DMS79 treated with DMSO at 0.1 percent for 48 hours (cell line): Measurements from ENCODE around the gene PPIL1.
"Not testable (repeated sequence)": the region's sequence is repeated elsewhere in the genome, so short reads cannot be mapped to it uniquely, and the experiment has no call there.

Experiments used
- DNase-seq: peaks from one replicate; lab custom pipeline; 2025; lab: John Stamatoyannopoulos, UW

The PPIL1 gene

DNA sequence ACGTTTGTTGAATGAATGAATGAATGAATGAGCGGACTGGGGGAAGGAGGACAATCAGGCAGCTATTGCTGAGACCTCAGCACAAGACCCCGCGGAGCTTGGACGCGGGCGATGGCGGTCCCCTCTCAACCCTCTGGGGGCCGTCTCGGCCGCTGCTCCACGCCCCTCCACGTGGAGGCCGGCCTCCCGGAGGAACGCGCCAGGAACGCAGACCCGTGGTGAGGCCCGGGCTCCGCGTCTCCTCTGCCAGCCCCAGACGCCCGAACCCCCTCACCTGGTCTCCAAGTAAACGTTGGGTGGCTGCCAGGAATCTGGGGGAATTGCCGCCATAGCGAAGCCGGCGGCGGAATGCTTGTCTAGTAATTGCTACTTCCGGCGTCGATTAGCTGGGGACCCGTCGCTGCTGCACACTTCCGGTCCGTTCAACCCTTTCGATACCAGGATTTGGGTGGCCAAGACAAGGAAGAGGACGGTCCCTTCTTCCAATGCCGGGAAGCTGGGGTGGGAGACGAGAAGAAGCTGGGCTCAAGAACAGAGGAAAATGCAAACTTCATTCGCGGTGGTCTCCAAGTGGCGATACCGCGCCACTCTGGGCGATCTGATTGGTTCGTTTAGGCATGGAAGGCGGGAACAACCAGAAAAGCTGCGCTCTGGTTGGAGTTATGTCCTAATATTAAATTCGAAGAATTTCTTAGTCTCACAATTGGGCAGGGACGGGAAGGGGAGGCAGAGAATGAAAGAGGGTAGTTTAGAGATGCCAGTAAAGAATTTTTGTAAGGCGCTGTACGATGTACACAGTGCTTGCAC, at the start of gene PPIL1:
Gene PPIL1 (minus strand): TSS at position 361 of the 807 bp plus-strand sequence. CDS start 31 bp downstream, at position 330.
- peak; percentile 98 for DNase-seq

DNA sequence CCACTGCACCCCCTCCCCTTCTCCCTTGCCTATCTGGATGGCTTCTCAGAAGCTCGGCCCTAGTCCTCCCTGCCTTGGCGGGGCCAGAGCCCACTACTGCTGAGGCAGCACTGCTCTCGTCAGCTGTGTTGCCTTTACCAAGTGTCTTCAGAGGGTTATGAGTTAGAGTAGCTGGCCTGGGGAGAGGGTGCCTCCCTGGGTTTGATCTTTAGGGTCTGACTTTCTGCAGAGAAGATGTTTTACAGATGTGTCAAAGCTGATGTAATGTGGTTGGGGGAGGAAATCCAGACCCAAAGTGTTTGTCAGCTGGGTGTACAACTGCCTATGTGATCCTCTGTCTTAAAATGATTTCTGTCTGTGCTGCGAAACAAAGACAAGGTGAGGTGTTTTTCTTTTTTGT, 49.5 kb upstream of the PPIL1 start:
- DNase-seq, result no peak

GRCh38 chr6:36920546-36920945, 45.9 kb upstream of the PPIL1 start:
- no peak for DNase-seq

DNA sequence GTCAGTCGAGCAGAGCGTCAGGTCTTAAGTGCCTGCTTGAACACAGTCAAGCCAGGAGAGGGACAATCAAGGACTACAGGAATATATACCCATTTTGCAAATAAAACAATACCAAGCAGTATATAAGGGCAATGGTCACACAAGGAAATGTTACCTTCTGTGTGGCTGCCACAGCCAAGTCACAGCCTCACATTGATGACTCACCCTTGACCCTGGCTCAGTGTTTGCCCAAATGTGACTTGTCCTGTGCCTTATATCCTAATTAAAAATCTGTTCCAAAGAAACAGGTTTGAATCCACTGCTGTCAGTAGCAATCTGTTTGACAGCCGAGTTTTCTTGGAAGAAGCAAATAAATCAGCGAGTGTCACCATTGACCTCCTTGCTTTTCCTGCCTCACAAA, 45.4 kb upstream of the PPIL1 start:
- DNase-seq, result no peak

- no peak for DNase-seq
Observed at GRCh38 chr6:36917541-36918193, 43.1 kb upstream of the PPIL1 start.

DNA sequence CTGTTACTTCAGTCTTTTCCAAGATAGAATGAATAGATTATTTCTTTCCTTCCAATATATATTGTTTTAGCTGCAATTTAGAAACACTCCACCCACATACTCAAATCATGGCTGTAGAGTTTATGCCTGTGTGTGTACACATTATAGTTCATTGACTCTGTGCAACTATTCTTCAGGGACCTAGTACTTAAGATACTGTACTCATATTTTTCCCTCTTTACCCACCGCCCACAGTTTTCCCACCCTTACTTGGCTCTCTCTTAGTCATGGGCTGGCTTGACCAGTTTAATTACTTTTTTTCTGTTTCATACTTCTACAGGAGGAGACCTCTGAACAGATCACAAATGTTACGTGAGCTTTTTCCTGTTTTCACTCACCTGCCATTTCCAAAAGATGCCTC, 41.5 kb upstream of the PPIL1 start:
- DNase-seq, result no peak

- no peak for DNase-seq
Observed at GRCh38 chr6:36915599-36915998, 41.0 kb upstream of the PPIL1 start.

- no peak for DNase-seq
Observed at GRCh38 chr6:36914227-36914794, 39.7 kb upstream of the PPIL1 start.

DNA sequence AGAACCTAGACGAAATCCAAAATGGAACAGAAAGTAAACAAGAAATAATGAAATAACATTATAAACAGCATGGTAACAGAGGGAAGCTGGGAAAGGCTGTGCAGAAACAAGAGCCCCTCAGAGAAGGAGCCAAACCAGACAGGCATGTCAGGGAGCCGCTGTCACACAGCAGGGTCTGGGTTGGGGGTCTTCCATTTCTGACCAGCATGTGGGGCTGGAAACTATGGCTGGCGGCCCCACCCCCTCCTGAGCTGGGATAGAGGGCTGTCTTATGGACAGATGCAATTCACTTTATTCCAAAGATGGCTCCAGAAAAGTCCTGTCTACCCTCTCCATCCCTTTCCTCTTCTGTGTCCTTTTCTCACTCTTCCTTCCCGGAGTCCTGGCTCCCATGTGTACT, 38.5 kb upstream of the PPIL1 start:
- DNase-seq, result no peak

GRCh38 chr6:36912586-36912985, 38.0 kb upstream of the PPIL1 start:
- peak; percentile 91 for DNase-seq

- DNase-seq, result peak; percentile 38
Observed at GRCh38 chr6:36912030-36912454, 37.4 kb upstream of the PPIL1 start.

GRCh38 chr6:36908747-36909146, 34.1 kb upstream of the PPIL1 start:
- DNase-seq, result no peak

DNA sequence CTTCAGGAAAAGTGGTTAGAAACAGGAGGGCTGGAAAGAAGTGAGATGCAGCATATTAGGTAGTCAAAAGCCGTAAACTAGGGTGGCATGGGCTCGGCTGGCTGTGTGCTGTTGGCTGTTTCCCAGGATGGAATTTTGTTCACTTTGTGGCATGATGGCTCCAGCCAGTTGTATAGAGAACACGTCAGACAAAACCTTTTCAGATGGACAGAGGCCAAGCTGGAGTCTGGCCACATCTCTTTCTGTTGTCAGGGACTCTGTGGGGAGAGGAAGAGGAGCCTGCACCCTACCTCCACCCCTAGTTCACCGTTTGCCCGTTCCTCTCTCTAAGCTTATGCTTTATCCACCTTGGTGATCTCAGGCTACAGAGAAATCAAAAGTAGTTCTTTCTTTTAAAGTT, 33.2 kb upstream of the PPIL1 start:
- DNase-seq, result peak; percentile 62

DNA sequence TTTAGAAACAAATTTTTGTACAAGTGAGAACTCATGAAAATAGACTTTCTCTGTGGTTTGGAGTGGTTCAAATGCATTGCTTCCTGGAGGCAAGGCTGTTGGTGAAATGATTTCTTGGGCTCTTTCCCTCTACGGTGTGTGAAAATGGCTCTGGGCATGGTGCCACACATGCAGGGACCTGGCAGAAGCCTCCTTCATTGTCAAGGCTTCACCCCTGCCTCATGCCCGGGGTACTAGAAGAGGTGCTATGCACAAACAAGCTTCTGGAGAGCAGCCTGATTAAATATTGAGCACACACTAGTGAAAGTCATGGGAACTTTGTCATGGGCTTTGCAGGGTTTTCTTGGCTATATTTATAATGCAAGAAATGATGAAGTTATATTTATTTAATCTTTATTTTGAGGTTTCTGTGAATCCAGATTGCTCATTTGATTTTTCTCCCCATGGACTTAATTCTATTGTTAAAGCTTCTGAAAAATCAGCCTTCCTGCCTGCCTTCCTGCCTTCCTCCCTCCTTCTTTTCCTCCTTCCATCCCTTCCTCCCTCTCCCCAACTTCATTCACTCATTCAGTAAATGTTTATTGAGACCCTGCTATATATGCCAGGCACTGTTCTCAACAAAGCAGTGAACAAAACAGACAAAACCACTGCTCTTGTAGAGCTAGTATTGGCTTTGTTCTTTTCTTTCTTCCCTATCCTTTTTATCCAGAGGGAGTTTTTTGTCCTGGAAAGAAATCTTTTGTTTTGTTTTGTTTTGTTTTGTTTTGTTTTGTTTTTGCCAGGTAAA, 32.1 kb upstream of the PPIL1 start:
- DNase-seq, result peak; percentile 94

- DNase-seq, result no peak
Observed at GRCh38 chr6:36904851-36905393, 30.3 kb upstream of the PPIL1 start.

DNA sequence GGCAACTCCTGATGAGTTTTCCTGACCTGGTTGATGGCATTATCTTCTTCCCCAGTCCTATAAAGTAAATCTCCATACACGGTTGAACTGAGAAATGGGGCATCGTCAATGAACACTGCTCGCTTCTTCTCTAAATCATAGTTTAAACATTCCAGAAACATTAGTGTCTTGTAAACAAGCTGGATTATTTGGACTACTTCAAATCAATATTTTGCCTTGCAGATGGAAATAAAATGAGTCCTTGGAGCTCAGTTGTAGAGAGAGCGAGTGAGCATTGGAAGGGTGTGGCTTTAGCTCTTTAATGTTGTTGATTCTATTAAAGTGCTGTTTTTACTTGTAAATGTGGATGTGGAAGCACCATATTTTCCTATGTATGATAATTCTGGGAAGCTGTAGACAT, 29.5 kb upstream of the PPIL1 start:
- DNase-seq, result no peak

- no peak for DNase-seq
Observed at GRCh38 chr6:36897609-36898008, 23.0 kb upstream of the PPIL1 start.

DNA sequence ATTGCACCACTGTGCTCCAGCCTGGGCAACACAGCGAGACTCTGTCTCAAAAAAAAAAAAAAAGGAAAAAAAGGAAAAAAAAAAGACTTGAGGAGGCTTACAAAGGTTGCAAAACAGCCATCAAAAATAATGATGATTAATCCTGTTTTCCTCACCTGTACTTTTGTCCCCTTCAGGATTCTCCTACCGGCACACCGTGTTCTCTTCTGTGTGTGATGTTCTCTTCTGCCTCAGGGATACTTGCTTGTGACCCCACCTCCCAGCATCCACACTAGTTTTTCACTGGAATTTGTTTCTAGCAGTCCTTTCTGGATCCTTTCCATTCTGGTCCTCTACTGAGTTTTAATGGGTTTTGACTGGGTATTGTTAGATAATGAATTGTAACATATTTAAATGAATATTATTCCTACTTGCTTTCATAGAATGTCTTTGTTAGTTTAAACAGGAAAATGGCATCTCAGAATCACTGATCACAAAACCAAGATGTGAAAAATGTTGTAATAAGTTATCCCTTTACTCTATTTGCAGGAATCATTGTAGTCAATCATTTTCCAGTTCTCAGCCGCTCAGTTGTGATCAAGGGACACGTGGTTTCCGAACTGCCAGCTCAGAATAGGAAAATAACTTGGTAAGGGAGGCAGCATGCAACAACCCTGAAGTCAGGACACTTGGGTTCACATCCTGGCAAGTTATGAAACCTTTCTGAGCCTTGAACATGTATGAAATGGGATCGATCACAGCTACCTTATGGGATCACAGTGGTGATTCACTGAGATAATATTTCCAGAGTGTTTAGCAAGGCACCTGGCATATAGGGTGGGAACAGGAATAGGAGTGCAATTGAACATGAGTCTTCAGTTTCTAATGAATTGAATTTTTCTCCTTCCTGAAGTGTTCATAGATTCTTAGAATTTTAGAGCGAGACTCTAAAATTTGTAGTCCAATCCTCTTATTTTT, 19.7 kb upstream of the PPIL1 start:
- no peak for DNase-seq

- DNase-seq, result not testable (repeated sequence)
Observed at GRCh38 chr6:36891153-36891552, 16.6 kb upstream of the PPIL1 start.

DNA sequence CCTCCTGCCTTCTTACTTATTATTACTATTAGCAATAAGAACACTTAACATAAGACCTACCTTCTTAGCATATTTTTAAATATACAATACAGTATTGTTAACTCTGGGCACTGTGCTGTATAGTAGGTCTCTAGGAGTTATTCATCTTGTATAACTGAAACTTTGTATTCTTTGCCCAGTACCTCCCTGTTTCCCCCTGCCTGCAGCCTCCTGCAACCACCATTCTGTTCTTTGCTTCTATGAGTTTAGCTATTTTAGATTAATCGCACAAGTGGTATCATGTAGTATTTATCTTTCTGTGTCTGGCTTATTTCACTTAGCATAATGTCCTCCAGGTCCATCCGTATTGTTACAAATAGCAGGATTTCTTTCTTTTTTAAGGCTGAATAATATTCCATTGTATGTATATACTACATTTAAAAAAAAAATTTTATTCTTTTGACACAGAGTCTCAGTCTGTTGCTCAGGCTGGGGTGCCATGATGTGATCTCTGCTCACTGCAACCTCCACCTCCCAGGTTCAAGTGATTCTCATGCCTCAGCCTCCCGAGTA, 15.6 kb upstream of the PPIL1 start:
- DNase-seq, result no peak
